HG02884 (cell line): ENCODE measurements around the gene SEL1L3.

Experiments used
- ATAC-seq: cut with Tn5 transposase; IDR thresholded peaks from one replicate; pipeline ENCODE4 v1.9.1; 2021; ENCODE audit warnings: mild to moderate bottlenecking, moderate library complexity; ENCODE audit not compliant: unreplicated experiment

SEL1L3 gene

DNA sequence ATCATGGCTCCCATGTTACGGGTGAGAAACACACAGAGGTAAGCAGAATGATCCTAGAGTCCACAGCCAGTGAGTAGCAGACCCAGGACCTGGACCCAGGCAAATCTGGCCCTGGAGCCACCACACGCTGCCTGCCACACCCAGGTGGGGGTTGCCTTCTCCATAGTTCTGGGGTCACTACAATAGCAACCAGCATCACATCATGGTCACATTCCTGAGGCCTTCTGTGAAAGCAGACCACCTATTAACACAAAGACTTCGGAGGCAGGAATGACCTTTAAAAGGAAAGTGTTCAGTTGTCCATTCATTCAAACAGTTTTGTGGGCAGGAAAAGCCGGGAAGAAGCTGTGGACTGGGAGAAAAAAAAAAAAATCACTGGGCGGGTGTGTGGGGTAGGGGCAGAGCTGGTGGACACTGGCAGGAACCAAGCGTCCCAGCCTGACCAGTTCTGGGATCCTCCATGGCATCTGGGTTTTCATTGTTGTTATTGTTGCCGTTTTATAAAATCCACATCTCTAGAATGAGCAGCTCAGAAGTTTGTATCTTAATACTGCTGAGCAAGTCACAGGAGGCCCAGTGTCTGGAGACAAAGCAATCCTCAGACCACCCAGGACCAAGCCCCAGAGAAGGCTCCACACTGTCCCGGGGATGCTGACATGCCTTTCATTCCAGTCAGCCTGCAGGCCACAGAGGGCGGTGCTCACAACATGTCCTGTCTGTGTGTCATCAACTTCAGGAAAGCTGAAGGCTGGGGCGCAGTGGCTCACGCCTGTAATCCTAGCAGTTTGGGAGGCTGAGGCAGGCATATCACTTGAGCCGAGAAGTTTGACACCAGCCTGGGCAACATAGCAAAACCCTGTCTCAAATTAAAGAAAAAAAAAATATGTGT lies 67.0 kb downstream of the SEL1L3 start:
- ATAC-seq = no peak

DNA sequence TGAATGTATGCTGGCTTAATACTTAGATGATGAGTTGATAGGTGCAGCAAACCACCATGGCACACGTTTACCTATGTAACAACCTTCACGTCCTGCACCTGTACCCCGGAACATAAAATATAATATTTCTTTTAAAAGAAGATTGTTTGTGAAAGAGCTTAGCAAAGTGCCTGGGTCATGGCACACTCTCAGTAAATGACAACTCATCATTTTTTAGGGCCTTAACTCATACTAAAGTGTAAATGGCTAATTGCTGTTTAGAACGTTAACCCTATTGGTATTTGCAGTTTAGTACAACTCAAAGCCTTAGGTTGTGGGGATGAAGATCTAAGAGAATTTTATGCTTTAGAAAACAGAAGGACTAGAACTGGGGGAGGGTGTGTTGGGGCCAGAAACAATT lies 67.7 kb downstream of the SEL1L3 start:
- ATAC-seq = no peak

DNA sequence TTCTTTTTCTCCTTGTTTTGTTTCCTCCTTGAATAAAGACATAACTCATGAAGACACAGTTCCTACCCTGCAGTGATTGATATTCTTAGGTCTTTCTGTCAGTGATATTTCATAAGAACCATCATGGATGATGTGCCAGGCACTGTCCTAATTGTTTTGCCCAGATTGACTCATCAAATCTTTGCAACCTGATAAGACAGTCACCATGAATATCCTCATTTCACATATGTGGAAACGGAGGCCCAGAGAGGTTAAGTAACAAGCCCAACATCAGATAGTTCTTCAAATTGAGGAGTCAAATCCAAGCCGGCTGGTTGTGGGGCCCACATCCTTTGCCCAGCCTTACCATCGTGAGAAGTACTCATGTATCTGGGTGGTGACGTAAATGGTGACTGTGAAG lies 69.9 kb downstream of the SEL1L3 start:
- no peak for ATAC-seq

DNA sequence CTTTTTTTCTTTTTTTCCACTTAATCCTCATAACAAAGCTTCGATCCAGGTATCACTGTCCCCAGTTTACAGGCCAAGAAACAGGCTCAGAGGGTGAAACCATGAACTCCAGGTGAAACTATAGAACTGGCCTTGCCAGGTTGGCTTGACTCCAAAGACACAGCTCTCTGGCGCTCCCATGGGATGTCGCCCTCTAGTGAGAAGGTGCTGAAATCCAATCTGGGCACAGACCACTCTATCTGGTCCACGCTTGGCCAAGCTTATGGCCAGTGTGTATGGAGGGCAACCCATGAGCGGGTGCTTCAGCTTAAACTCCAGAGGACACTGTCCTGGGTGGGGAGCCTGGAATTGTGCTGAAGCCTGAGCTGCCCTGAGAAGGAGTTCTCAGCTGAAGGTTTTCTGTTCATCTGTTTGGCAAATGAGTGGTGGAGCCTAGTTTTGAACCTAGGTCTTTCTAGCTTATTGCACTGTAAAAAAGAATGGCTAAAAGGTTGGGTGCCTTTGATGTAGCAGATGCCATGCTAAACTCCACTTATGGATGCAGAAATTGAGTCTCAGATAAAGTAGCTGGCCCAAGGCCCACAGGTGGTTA lies 70.5 kb downstream of the SEL1L3 start:
- ATAC-seq = no peak

- no peak for ATAC-seq
Measured at GRCh38 chr4:25790024-25790423, 72.8 kb downstream of the SEL1L3 start.

GRCh38 chr4:25788703-25789238 lies 74.0 kb downstream of the SEL1L3 start:
- no peak for ATAC-seq

- no peak for ATAC-seq
Measured at GRCh38 chr4:25786497-25787065, 76.2 kb downstream of the SEL1L3 start.

DNA sequence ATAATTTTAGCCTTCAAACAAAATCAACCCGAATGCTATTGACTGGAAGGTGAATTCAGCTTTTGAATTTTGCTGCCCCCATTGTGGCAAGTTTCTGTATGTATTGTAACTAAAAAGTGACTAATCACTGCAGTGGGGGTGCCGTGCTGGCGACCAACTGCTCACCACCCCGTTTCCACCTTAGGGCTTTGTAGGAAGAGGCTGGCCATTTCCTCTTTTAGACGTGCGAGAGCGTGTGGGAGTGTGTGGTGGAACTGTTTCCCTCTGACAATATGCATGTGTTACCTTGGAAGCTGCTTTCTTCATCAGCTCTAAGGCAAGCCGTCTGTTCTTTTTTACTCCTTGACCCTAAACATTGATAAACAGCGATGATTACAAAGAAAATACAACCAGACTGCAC lies 78.8 kb downstream of the SEL1L3 start:
- ATAC-seq = peak; percentile 64

GRCh38 chr4:25783126-25783525 lies 79.7 kb downstream of the SEL1L3 start:
- ATAC-seq = no peak

GRCh38 chr4:25782482-25782881 lies 80.3 kb downstream of the SEL1L3 start:
- no peak for ATAC-seq

DNA sequence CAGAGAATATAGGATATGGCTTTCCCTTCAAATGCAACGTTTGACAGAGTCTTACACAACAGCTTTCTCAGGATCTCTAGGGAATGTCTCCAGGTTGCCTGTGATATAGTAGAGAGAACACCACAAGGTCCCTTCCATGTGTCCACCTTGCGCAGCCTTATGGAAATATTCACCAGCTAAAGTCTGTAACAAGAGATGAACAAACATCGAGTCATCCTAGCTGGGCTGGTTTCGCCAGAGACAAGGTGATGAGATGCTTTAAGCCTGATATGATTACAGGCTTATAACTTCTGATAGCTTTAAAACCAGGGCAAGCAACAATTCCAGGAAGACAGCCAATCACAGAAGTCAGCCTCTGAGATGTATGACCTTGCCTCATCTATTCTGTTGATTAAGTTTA lies 83.8 kb downstream of the SEL1L3 start:
- ATAC-seq = no peak

- ATAC-seq = no peak
Measured at GRCh38 chr4:25776795-25777194, 86.0 kb downstream of the SEL1L3 start.

GRCh38 chr4:25775166-25775565 lies 87.6 kb downstream of the SEL1L3 start:
- ATAC-seq = no peak

DNA sequence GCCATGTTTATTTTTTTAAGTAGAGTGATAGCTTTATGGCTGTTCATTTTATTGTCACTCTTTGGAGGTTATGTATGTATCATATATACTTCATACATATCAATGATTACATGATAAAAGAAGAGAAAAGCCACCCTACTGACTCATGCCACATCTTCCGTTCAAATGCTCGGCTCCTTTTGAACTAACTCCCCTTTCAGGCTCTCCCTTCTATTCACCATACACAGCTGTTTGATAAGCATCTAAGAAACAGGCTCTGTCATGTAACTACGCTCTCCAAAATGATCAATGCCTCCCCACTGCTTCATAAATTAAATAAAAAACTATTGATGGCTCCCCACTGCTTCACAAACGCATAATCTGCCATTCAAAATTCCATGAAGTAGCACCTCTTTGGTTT lies 89.4 kb downstream of the SEL1L3 start:
- ATAC-seq = no peak

DNA sequence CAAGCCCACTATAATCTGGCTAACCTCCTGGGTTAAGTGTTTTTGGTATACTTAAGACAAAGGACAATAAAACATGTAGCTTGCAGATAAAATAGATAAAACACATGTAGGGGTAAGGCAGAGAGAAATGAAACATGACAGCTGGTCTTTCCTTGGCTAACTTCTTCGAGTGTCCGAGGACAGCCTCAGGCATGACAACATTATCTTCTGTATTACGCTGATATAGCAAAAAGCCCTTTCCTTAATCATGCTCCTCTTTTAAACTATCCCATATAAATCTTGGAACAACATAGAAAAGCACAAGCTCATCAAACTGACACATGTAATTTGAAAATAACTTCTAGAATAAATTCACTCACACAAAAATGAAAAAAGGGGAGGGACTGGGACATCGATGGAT lies 91.1 kb downstream of the SEL1L3 start:
- no peak for ATAC-seq

DNA sequence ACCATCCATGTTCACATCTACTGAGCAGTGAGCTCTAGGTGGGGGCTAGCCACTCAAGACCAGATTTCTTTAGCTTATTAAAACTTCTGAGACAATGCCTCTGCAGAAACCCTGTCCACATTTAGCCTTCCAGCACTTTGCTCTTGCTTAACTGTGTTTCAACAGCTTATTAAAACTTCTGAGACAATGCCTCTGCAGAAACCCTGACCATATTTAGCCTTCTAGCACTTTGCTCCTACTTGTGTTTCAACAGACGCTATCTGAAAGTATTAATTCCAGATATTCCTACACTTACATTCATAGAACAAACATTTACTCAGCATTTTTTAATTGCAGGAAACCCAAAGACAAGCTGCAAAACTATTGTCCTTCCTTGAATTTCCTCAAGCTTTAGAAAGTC lies 91.9 kb downstream of the SEL1L3 start:
- no peak for ATAC-seq

DNA sequence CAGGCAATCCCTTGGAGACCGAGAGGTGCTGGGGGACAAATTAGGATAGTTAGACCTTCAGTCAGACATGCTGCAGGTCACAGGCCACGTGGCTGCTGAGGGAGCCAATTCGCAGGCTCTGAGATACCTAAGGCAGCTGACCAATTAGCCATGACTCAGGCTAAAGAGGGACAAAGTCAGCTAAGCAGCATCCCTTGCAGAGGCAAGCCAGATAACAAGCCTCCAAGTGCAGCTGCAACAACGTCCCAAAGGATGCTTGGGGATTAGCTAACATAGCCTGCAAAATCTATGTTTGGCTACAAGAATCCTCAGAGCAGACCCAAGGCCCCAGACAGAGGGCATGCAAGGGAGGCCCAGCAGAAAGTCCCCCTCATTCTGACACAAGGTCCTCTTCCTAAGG lies 93.5 kb downstream of the SEL1L3 start:
- ATAC-seq = no peak

- ATAC-seq = no peak
Measured at GRCh38 chr4:25767877-25768725, 94.7 kb downstream of the SEL1L3 start.

- ATAC-seq = no peak
Measured at GRCh38 chr4:25760518-25761157, 102.2 kb downstream of the SEL1L3 start.

- no peak for ATAC-seq
Measured at GRCh38 chr4:25760048-25760447, 102.7 kb downstream of the SEL1L3 start.

- ATAC-seq = no peak
Measured at GRCh38 chr4:25759101-25759500, 103.7 kb downstream of the SEL1L3 start.
